Measurements from ENCODE around the gene SRSF11.

GRCh38 chr1:70247768-70248167 lies 26.6 kb downstream of the SRSF11 start:
- TF ChIP-seq CTCF (IDR thresholded peaks at IDR 0.05), result no peak
- no peak for TF ChIP-seq POLR2A (IDR thresholded peaks at IDR 0.05)
- no peak for TF ChIP-seq POLR2AphosphoS5 (IDR thresholded peaks at IDR 0.05)
